Posterior vena cava (tissue), 2 donors: ENCODE results near the gene MYT1. TPM values are rescaled to one million over a fixed set of nuclear protein-coding genes. Genes with fewer than 3 reads are reported as not detected.

ENCODE experiments used
- DNase-seq: peaks from one replicate; pipeline ENCODE4 v3.0.0-alpha.2; 2020; ENCODE audit warnings: low spot score
- intact Hi-C, 2 donors: fragments of 100-400 bp; cut with DNase I; formaldehyde crosslinking; loops; one replicate each; pipeline versions ENCODE4 v1.14.1 to v1.14.2; 2022 to 2023
- total RNA-seq, 2 donors: library from RNA; stranded (reverse); fragmentation: NEBNext Ultra II Directional; extraction: Animal tissue kit (Norgen Biotek cat#: 25700); gene quantifications; one replicate each; pipeline ENCODE4 v1.2.1, GENCODE V29; 2021
- donor health status: DM: yes; HTN: yes; CAD: no.
- donor health status: DM: yes; HTN: yes; CAD: no.

The MYT1 gene
- total RNA-seq, 2 donors from 2014 or later: not detected

GRCh38 chr20:64236137-64237088, 72.2 kb downstream of the MYT1 start:
- intact Hi-C loops: no loop called here
- DNase-seq: peak; percentile 38

- intact Hi-C loops: no loop called here
- DNase-seq: peak; percentile 58
Observed at GRCh38 chr20:64237316-64237715, 73.1 kb downstream of the MYT1 start.

DNA sequence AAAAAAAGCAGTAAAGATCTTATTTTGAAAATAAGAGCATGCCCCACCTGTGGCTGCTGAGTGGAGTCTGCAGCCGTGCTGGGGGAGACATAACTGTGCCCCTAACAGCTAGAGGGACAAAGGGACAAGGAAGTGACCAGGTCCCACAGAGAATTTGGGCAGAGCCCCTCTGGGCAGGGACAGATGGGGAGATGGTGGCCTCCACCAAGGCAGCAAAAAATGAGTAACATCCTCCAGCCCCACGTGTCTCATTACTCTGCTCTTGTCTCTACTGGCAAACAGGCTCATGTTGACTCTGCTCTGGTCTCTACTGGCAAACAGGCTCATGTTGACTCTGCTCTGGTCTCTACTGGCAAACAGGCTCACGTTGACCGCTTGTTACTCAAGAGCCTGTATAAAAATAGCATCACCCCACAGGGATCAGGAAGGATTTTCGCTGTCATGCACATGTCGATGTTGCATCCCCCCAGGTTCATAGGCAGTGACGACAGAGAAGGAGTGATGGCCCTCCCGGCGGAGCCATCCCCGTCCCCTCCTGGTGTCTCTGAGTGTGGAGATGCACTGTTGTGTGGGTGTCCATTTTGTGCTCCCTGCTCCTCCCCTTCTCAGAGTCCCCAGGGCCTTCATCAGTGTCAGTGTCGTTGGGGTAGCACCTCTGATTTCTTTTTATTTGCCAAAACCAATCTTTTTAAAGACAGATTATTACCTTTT, 74.0 kb downstream of the MYT1 start:
- intact Hi-C loops: no loop called here
- peak; percentile 35 for DNase-seq

- intact Hi-C loops: no loop called here
- peak; percentile 60 for DNase-seq
Observed at GRCh38 chr20:64238851-64239387, 74.7 kb downstream of the MYT1 start.

DNA sequence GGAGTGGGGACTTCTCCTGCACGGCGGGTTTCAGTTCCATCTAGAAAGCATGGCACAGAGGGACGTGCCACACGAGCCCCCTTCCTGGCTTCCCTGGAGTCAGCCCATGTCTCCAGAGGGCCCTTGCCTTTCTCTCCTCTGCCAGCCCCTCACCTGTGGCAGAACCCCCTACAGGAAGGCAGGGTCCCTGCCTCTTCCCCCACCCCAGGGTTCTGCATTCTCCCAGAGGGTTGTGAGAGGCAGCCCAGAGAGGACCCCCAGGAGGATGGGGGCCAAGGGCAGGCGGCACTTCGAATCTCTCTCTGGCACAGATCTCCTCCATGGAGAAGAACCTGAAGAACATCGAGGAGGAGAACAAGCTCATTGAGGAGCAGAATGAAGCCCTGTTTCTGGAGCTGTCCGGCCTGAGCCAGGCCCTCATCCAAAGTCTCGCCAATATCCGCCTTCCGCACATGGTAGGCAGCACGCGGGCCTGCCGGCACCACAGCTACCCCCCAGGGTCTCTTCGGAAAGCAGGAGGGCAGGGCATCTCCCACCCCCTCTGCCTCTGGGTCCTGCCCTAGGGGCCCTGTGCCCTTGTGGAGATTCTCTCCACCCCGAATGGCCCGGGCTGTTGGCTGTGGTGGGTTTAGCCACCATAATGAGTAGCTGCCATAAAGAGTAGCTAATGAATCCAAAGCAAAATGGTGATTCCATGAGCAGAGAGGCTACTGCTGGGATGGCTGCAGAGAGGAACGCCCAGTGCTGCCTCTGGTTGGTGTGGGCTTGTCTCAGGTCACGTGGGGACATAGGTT, 75.4 kb downstream of the MYT1 start:
- intact Hi-C loops: no loop called here

DNA sequence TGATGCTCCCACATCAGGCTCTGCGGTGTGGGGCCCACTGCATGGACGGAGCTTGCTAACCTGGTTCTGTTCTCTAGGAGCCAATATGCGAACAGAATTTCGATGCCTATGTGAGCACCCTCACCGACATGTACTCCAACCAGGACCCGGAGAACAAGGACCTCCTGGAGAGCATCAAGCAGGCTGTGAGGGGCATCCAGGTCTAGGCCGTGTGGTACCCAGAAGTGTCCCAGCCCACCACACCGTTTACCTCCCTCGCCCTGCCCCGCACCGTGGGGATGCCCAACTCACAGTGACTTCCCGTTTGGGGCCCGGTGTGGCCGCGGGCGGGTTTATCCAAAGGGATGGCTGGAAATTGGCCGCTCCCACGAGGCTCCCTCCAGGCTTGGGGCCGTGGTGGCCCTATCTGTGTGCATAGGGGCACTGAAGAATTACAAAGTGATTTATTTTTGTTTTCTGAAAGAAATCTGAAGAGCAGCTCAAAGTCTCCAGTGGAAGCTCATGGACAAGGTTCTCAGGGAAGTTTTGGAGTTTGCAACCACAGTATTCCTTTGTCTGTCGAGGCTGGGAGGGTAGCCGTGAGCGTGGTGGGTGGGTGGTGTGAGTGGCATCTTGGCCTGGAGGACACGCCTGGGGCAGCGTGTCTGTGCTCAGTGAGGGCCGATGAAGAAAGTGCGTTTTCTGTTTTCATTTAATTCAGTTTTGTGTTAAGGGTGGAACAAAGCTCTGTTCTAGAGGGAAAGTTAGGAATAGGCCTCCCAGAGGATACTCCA, 76.2 kb downstream of the MYT1 start:
- intact Hi-C loops: no loop called here
- DNase-seq: peak; percentile 58

More for the DNA sequence above, 75.4 kb downstream of the MYT1 start:
- DNase-seq: peak; percentile 71

DNA sequence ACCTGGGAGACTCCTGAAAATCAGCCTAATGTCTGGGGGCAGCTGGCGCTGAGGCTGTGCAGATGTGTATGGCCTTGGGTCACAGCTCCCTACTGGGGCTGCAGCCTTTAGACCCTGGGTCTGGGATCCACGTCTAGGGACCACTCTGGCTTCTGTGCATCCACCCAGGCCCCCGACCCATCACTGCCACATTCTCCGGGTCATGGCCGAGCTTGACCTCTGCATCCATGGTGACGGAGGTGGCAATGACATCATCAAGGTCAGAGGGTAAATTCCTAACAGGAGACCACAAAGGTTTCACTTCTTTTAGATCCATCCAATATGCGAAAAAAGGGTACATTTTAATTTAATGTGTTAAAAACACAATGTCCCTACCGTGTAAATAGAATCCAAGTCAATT, 76.8 kb downstream of the MYT1 start:
- intact Hi-C loops: no loop called here
- DNase-seq: peak; percentile 37

- intact Hi-C loops: no loop called here
- DNase-seq: peak; percentile 20
Observed at GRCh38 chr20:64242003-64242796, 77.9 kb downstream of the MYT1 start.

DNA sequence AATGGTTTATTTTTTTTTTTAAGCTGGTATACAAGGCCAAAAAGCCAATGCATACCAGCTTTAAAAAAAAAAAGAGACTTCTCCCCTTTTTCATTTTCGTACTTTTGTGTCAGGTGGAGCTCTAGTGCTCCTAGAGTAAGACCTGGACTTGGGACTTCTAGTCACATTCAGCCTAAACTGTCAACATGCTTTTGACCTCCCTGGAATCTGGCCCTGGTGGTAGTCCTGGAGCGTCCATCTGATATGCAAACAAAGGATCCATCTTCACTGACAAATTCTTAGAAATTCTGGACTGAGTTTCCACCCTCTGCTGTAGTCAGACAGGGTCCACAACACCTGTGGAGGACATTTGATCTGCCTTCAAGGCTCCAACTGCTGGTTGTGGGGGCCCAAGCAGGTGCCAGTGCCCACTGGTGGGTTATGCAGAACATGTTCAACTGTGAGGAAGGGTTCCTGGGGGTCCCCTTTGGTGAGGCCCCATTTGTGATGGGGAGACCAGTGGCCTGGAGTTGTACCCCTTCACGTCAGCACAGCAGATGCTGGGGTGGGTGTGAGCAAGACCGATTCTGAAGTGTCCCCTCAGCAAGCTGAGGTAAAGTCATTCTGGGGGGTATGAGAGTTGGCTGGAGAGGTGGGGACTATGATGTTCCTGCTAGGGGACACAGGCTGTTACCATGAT, 78.7 kb downstream of the MYT1 start:
- intact Hi-C loops: no loop called here
- DNase-seq: peak; percentile 38

GRCh38 chr20:64244281-64244805, 80.1 kb downstream of the MYT1 start:
- peak; percentile 32 for DNase-seq
- intact Hi-C loops: no loop called here

GRCh38 chr20:64244870-64245603, 80.8 kb downstream of the MYT1 start:
- intact Hi-C loops: no loop called here
- peak; percentile 67 for DNase-seq

DNA sequence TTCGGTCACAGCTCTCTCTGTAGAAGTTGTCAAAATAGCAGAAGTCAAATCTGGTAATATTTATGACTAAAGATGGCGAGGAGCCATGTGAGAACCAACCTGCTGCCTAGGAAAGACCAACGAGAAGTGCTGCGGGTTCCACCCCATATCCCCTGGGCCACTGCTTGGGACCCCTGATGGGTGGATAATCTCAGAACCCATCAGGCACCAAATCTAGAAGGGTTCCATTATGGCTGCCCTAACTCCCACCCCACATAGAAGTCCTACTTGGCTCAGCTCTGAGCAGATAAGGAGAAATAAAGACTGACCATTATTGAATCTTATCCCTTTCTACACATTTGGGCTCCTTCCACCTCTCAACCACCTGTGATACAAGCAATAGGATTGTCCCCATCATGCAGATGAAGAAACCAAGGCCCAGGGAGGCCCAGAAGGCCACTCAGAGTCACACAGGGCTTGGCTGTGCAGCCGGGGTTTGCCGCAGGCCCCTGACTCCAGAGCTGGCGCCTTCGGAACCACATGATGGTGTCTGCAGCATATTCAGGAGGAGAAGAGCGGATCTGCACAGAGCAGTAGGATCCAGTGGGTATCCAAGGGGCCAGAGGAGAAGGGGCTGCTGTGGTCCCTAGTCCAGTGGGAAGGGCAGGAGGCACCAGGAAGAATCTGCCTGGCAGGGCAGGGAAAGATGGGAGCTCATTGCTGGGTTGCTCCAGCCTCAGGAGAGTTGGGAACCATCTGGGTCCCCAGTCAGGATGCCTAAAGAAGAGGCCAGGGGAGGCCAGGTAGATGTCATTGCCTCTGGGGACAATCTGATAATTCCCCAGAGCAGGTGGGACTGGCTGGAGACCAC, 81.7 kb downstream of the MYT1 start:
- intact Hi-C loops: no loop called here
- peak; percentile 38 for DNase-seq

DNA sequence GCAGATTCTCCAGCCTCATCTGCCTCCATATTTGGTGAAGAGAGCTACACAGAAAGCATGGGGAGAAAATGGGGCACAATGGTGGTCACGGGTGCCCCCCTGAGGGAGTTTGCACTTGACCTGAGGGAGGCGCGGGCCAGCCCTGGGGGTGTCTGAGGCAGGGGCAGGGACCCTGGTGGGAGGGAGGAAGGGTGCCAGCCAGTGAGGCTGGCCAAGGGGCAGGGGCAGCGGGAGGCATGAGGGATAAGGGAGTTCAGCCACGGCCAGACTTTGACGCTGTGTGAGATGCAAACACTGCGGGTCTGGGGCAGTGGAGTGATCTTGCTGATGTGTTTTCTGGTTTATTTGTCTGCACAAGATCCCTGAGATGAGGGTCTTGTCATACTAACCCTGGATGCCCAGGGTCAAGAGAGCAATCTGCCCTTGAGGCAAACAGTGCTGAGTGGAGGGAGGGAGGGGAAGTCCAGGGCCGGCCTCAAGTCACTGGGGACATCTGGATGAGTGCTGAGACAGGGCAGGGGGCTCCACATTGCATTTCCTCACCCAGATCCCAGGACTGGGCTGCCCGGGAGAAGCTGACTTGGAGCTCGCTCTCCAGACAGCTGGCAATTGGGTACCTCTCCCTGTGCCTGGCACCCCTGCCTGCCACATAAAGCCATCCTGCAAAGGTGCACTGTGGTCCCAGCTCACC, 82.5 kb downstream of the MYT1 start:
- DNase-seq: peak; percentile 35
- intact Hi-C loops: no loop called here

DNA sequence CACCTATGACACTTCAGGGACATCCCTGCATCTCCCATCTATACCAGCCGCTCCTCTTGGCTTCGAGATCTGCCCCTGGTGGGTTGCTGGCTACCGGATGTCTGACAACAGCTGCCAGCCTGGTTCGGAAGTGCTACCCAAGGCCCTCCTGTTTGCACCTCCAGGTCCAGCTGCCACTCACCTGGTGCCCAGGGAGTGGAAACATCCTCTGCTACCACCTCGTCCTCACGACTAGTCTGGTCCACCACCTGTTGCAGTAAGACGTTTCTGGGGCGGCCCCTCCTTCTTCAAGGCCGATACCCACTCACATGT, 83.0 kb downstream of the MYT1 start:
- intact Hi-C loops: no loop called here
- peak; percentile 69 for DNase-seq
